Smooth muscle cell (in vitro differentiated cells): ENCODE measurements around the gene LTK. TPM values are rescaled to one million over a fixed set of nuclear protein-coding genes. Genes with fewer than 3 reads are reported as not detected.

Experiments used
- DNase-seq: peaks from one replicate; lab custom pipeline; 2025; ENCODE audit not compliant: unreplicated experiment; lab: John Stamatoyannopoulos, UW
- H2AFZ ChIP-seq: fragments of 200-600 bp; sonication (generic); 2 replicates; pipeline ENCODE4 v1.6.0; 2016; ENCODE audit warnings: antibody characterized with exemption, low read depth, mild to moderate bottlenecking
- H3F3A ChIP-seq: fragments of 200-600 bp; sonication (generic); 2 replicates; pipeline ENCODE4 v1.6.0; 2017; ENCODE audit warnings: antibody characterized with exemption, low read depth
- H3K27ac ChIP-seq: fragments of 200-600 bp; sonication (generic); 2 replicates; pipeline ENCODE4 v1.5.1; 2016; ENCODE audit warnings: low read depth, mild to moderate bottlenecking
- H3K27me3 ChIP-seq: fragments of 200-600 bp; sonication (generic); 2 replicates; pipeline ENCODE4 v1.6.1; 2016; ENCODE audit warnings: low read depth, mild to moderate bottlenecking
- H3K36me3 ChIP-seq: fragments of 200-600 bp; sonication (generic); 2 replicates; pipeline ENCODE4 v1.5.1; 2016; ENCODE audit warnings: low read depth
- H3K4me1 ChIP-seq: fragments of 200-600 bp; sonication (generic); 2 replicates; pipeline ENCODE4 v1.5.1; 2016; ENCODE audit warnings: low read depth
- H3K4me2 ChIP-seq: fragments of 200-600 bp; sonication (generic); 2 replicates; pipeline ENCODE4 v1.6.0; 2016; ENCODE audit warnings: mild to moderate bottlenecking
- H3K4me3 ChIP-seq: fragments of 200-600 bp; sonication (generic); 2 replicates; pipeline ENCODE4 v1.5.1; 2016; ENCODE audit warnings: mild to moderate bottlenecking
- H3K79me2 ChIP-seq: fragments of 200-600 bp; sonication (generic); 2 replicates; pipeline ENCODE4 v1.6.0; 2016; ENCODE audit warnings: low read depth, mild to moderate bottlenecking
- H3K9ac ChIP-seq: fragments of 200-600 bp; sonication (generic); 2 replicates; pipeline ENCODE4 v1.6.0; 2016; ENCODE audit warnings: low read depth
- H3K9me3 ChIP-seq: fragments of 200-600 bp; sonication (generic); replicated peaks from 2 replicates; pipeline ENCODE4 v1.5.1; 2016; ENCODE audit warnings: low read depth
- H4K20me1 ChIP-seq: fragments of 200-600 bp; sonication (generic); 2 replicates; pipeline ENCODE4 v1.6.0; 2016; ENCODE audit warnings: low read depth
- WGBS: methylation state at CpG from one replicate; pipeline ENCODE4 v1.1.7; 2016; ENCODE audit warnings: low lambda C conversion rate; 5-methylcytosine and 5-hydroxymethylcytosine counted together
- polyA plus RNA-seq: library from polyadenylated mRNA; unstranded; fragments of >200 nt; fragmentation: Nextera tagmentation; extraction: Ambion mirVana; gene quantifications from 2 replicates; pipeline ENCODE4 v1.2.1, GENCODE V29; 2016
- total RNA-seq: library from RNA; depleted of rRNA; stranded (reverse); fragments of >200 nt; gene quantifications from 2 replicates; pipeline ENCODE4 v1.2.3, GENCODE V29; 2014
- TF ChIP-seq, protein P1 (sequence below): fragments of 200-600 bp; sonication (generic); IDR thresholded peaks from 2 replicates; pipeline ENCODE4 v1.5.1; 2017; ENCODE audit warnings: borderline replicate concordance, mild to moderate bottlenecking, antibody characterized with exemption; ENCODE audit not compliant: insufficient read depth, poor library complexity, severe bottlenecking

The LTK gene
- total and polyA plus RNA-seq, 2 experiments from 2014 or later = 1.2 to 1.6 TPM

DNA sequence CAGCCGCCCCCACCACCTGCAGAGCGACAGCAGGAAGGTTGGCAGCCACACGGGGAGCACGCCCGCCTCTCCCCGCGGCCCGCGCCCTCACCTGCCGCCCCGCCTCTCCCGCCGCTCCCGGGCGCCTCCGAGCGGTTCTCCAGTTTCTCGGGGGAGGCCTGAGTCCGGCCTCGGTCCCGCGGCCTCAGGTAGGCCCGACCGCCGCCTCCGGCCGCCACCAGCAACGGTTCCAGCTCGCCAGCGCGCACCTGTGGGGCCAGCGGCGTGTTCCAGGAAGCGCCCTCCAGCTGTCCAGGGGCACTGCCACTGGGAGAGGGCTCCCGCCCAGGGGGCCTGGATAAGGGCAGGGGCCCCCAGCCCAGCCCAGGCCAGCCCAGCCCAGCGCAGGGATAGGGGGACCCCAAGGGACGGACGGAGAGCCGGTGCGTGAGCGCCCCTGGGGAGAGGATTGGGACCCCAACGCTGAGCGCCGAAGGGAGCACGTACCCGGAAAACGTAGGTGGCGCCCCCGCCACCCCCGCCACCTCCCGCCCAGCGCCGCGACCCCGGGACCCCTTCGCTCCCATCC is 2.2 kb downstream of the LTK start:
- Histone ChIP-seq H3K36me3 (no peaks in the 10 kb centered on the region), H4K20me1 (no peaks in the 10 kb centered on the region), H3K27me3 (peaks cover 69% of the 10 kb centered on the region), H3K4me2 (peak overlapping the region; percentile 88), H3K79me2 (no peaks in the 10 kb centered on the region), H3K27ac (no peak overlapping the region), H2AFZ (no peak overlapping the region), H3K9ac (no peak overlapping the region), H3K4me1 (peaks cover 24% of the 10 kb centered on the region), H3K9me3 (no peaks in the 10 kb centered on the region), H3F3A (no peaks in the 10 kb centered on the region), H3K4me3 (peak overlapping the region; percentile 18)
- WGBS = 10% methylated on average over 31 of the region's 56 CpGs
- TF ChIP-seq, protein P1, sequence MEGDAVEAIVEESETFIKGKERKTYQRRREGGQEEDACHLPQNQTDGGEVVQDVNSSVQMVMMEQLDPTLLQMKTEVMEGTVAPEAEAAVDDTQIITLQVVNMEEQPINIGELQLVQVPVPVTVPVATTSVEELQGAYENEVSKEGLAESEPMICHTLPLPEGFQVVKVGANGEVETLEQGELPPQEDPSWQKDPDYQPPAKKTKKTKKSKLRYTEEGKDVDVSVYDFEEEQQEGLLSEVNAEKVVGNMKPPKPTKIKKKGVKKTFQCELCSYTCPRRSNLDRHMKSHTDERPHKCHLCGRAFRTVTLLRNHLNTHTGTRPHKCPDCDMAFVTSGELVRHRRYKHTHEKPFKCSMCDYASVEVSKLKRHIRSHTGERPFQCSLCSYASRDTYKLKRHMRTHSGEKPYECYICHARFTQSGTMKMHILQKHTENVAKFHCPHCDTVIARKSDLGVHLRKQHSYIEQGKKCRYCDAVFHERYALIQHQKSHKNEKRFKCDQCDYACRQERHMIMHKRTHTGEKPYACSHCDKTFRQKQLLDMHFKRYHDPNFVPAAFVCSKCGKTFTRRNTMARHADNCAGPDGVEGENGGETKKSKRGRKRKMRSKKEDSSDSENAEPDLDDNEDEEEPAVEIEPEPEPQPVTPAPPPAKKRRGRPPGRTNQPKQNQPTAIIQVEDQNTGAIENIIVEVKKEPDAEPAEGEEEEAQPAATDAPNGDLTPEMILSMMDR = no peak
- no peak for DNase-seq

DNA sequence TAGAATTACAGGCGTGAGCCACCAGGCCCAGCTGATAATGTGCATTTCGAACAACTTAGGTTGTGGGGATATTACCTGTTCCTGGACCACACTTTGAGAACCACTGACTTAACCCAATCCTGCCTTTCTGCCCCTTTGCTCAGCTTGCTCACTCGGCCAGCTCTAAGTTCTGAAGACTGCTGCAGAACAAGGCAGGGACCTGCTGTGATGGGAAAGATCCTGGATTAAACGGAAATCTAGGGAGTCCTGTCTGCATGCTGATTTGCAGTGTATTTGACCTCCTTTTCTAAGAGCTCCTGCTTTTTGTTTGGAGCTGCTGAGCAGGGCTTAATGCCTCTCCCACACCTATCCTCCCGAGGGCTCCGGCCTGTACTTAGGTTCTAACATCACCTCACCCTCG is 2.9 kb downstream of the LTK start:
- Histone ChIP-seq H3K9ac (no peak overlapping the region), H2AFZ (no peak overlapping the region), H3K27ac (no peak overlapping the region), H3F3A (no peaks in the 10 kb centered on the region), H3K36me3 (no peaks in the 10 kb centered on the region), H3K4me1 (peaks cover 24% of the 10 kb centered on the region), H3K9me3 (no peaks in the 10 kb centered on the region), H3K27me3 (peaks cover 76% of the 10 kb centered on the region), H3K4me3 (no peak overlapping the region), H4K20me1 (no peaks in the 10 kb centered on the region), H3K79me2 (no peaks in the 10 kb centered on the region), H3K4me2 (no peak overlapping the region)
- WGBS = 55% methylated on average over 7 of the region's 7 CpGs
- TF ChIP-seq, protein P1 = no peak
- no peak for DNase-seq

DNA sequence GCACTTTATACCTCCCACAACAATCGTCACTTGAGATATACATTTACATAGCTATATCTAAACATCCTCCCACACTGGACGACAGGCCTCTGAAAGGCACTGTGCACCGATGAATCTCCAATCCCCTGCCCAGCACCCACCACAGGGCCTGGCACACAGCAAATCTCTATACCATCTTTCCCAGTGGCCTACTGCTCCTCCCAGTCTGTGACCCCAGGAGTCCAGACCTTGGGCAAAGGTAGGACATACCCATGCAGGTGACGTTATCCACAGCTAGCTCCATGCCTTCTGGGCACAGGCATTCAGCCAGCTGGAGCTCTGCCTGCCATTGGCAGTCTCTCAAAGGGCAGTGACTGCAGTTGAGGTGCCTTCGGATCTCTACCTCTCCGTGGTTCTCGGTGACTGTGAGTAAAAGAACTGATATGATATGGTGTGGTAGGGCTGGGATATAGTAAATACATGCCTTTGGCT is 5.8 kb downstream of the LTK start:
- no peaks in the 10 kb centered on the region for H3F3A ChIP-seq
- H3K4me3 ChIP-seq = no peak overlapping the region
- H3K9me3 ChIP-seq = no peaks in the 10 kb centered on the region
- H2AFZ ChIP-seq = no peak overlapping the region
- no peaks in the 10 kb centered on the region for H4K20me1 ChIP-seq
- H3K27me3 ChIP-seq = peaks cover 97% of the 10 kb centered on the region
- H3K36me3 ChIP-seq = no peaks in the 10 kb centered on the region
- no peak for DNase-seq
- WGBS = 84% methylated on average over 7 of the region's 7 CpGs
- TF ChIP-seq, protein P1 = no peak
- peaks cover 14% of the 10 kb centered on the region for H3K4me1 ChIP-seq
- H3K4me2 ChIP-seq = no peak overlapping the region
- H3K9ac ChIP-seq = no peak overlapping the region
- no peaks in the 10 kb centered on the region for H3K79me2 ChIP-seq
- no peak overlapping the region for H3K27ac ChIP-seq

DNA sequence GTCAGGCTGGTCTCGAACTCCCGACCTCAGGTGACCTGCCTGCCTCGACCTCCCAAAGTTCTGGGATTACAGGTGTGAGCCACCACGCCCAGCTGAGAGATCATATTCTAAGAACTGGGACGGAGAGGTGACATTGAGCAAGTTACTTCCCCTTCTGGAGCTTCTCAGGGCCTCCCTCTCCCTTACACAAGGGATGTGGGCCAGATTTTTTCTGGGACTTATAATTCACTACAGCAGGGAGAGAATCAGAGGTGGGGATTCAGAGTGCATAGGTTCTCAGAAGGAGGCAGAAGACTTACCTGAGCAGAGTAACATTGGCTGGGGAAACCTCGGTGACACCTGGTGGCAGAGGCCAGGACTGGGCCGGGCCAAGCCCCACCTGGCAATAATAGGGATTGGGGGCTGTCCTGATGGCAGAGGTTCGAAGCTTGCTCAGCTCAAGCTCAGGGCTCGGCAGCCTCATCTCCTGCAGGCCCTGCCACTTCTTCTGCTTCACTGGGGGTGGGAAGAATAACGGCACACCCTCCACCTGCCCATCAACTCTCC is 6.8 kb downstream of the LTK start:
- Histone ChIP-seq H3K27me3 (peaks cover 97% of the 10 kb centered on the region), H3K4me3 (no peak overlapping the region), H3K79me2 (no peaks in the 10 kb centered on the region), H3K4me2 (no peak overlapping the region), H3K9ac (no peak overlapping the region), H3K27ac (no peak overlapping the region), H2AFZ (no peak overlapping the region), H3K9me3 (no peaks in the 10 kb centered on the region), H3K36me3 (no peaks in the 10 kb centered on the region), H4K20me1 (no peaks in the 10 kb centered on the region), H3F3A (no peaks in the 10 kb centered on the region), H3K4me1 (peaks cover 12% of the 10 kb centered on the region)
- no peak for DNase-seq
- 78% methylated on average over 10 of the region's 10 CpGs for WGBS
- TF ChIP-seq, protein P1 = no peak
